Measurements from ENCODE around the gene PRRC2A. TPM values are rescaled to one million over a fixed set of nuclear protein-coding genes. Genes with fewer than 3 reads are reported as not detected.

Gene PRRC2A
- total RNA-seq, 1 experiment from 2014 or later = 383 TPM

GRCh38 chr6:31645325-31645724 is 24.8 kb downstream of the PRRC2A start:
- Histone ChIP-seq H4K5ac (ENCODE audit: insufficient read length, low read depth, low read length) (no peak overlapping the region), H2BK5ac (ENCODE audit: insufficient read length, low read length) (no peak overlapping the region), H2BK12ac (ENCODE audit: insufficient read length, low read depth, low read length) (no peak overlapping the region), H3K56ac (ENCODE audit: insufficient read length, low read depth, low read length) (no peak overlapping the region), H2BK120ac (ENCODE audit: low read depth, low read length, poor library complexity, severe bottlenecking) (no peak overlapping the region), H3K4me1 (ENCODE audit: insufficient read depth, low read length) (no peaks in the 10 kb centered on the region), H3K27me3 (ENCODE audit: insufficient read depth, low read length) (no peaks in the 10 kb centered on the region), H2BK20ac (ENCODE audit: low read depth, low read length, poor library complexity, severe bottlenecking) (no peak overlapping the region), H3K9me3 (ENCODE audit: control insufficient read depth, low read depth, low read length) (no peaks in the 10 kb centered on the region), H3K79me1 (ENCODE audit: insufficient read depth, low read depth, low read length, poor library complexity, severe bottlenecking) (no peaks in the 10 kb centered on the region), H3K23me2 (ENCODE audit: insufficient read length, low read depth, low read length, poor library complexity, severe bottlenecking) (no peaks in the 10 kb centered on the region), H4K8ac (replicated peaks; ENCODE audit: insufficient read length, low read depth, low read length) (no peak overlapping the region), H3T11ph (ENCODE audit: low read length) (no peak overlapping the region), H4K20me1 (ENCODE audit: control insufficient read depth, insufficient read depth, insufficient read length) (no peaks in the 10 kb centered on the region), H3K4ac (ENCODE audit: low read depth, low read length) (no peak overlapping the region), H2AK5ac (ENCODE audit: insufficient read length, low read length) (no peak overlapping the region), H3K27ac (ENCODE audit: insufficient read length, low read depth, low read length) (no peak overlapping the region), H3K79me2 (ENCODE audit: insufficient read depth, low read length) (peaks cover 3% of the 10 kb centered on the region; the same call in 1 of the 2 replicates), H3K23ac (ENCODE audit: insufficient read length, low read depth, low read length) (no peak overlapping the region), H3K4me2 (ENCODE audit: insufficient read depth, insufficient read length, low read length) (no peak overlapping the region), H2BK15ac (ENCODE audit: low read depth, low read length) (no peak overlapping the region), H3K14ac (ENCODE audit: insufficient read depth, low read length) (no peak overlapping the region), H4K91ac (ENCODE audit: insufficient read length, low read depth, low read length) (no peak overlapping the region), H3K18ac (ENCODE audit: insufficient read length, low read depth, low read length) (no peak overlapping the region), H3K9ac (ENCODE audit: extremely low read depth, insufficient read length, low read length) (no peak overlapping the region), H2AFZ (ENCODE audit: low read length) (no peak overlapping the region)
- no peak for TF ChIP-seq CTCF (conservative IDR thresholded peaks at IDR 0.05)
- H3K27me3 Mint-ChIP-seq (ENCODE audit: low read depth) = no peaks in the 10 kb centered on the region
- peaks cover 2 to 3% of the 10 kb centered on the region in 2 experiments; a peak in 1 of 4 replicates for H3K4me1 Mint-ChIP-seq
- peak overlapping the region in 1 of 3 experiments; percentile 85; a peak in 3 of 7 replicates for H3K27ac Mint-ChIP-seq
- peaks cover 64 to 92% (median 89%) of the 10 kb centered on the region in 3 experiments for H3K36me3 Mint-ChIP-seq (ENCODE audit: insufficient read depth in 1 of 3, low read depth in 3 of 3)
- no peak for DNase-seq
- no CpG with 5 or more reads among the region's 9 CpGs for WGBS (ENCODE audit: extremely low coverage, insufficient read length, low lambda C conversion rate)
- no peak overlapping the region for H3K4me3 Mint-ChIP-seq
- no peaks in the 10 kb centered on the region for H3K9me3 Mint-ChIP-seq

Measured in H9 (cell line).